Hematopoietic multipotent progenitor cell (in vitro differentiated cells): ENCODE data around the gene MOV10L1. TPM values are rescaled to one million over a fixed set of nuclear protein-coding genes. Genes with fewer than 3 reads are reported as not detected.

Source experiments
- DNase-seq, 3 donors: peaks; one replicate each; pipeline ENCODE4 v3.0.0-alpha.2; 2011 to 2015; ENCODE audit warnings: low read depth in 2 of 3, low spot score in 2 of 3
- total RNA-seq: library from RNA; depleted of rRNA; stranded (reverse); fragments of >200 nt; gene quantifications from one replicate; pipeline ENCODE4 v1.2.3, GENCODE V29; 2012

MOV10L1 gene
- total RNA-seq, 1 donor = 0.27 TPM

DNA sequence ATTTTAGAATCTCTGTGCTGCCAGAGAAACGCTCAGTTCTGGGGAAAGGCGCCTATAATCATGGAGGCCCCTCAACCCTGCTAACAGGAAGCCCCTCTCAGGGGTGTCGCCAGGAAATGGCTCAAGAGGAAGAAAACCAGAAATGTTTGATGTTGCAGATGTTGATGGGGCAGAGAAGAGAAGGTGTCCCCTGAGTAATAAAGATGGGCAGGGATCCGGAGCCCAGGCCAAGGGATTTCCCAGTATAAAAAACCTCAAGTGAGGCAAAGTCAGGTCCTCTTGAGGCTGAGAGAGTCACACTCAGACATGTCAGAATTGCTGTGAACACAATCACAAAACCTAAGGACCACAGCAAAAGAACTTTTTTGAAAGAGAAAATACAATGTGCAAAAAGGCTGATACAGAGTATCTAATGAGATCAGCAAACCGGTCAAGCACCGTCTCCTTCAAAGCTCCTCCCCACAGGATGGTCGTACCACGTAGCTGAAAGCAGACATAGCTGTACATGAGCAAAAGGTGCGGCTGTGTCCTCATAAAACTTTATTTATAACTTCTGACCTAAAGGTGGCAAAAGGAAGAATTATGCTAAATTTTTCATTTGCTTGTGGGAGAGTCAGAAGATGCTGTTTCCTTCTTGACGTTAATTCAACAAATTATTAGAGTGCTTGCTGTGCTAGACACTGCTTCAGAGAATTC is 12.2 kb downstream of the MOV10L1 start:
- no peak for DNase-seq

DNA sequence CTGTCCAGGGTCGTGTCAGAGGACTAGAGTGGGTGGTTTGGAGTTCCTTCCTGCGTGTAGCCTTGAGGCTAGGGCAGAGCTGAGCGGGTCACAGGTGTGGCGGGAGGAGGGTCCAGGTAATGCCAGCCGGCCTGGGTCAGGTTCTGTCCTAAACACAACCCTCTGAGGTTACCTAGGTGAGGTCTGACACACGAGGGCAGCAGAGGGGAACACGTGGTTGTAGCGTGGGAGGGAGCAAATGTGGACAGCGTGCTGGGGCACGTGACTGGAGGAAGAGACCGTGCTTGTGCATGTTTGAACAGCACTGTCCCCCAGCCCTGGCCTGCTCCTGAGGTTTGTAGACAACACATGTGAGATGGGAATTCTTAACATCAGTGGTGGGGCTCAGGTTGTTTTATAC is 13.1 kb downstream of the MOV10L1 start:
- DNase-seq = peak in 2 of 3 donors; percentile 35 to 42

DNA sequence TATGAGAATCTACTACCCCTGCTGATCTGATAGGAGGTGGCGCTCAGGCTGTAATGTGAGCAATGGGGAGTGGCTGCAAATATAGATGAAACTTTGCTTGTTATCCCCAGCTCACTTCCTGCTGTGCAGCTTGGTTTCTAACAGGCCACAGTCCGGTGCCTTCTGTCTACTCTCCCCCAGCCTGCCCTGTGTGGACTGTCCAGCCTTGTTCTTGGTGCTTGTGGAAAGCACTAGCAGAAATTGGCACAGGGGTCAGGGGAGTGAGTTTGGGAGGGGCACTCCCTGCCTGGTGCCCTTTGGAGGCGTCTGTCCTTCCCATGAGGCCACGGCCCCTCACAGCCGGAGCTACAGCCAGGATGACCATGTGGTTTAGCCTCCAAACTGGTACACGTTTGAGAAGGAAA is 14.3 kb downstream of the MOV10L1 start:
- no peak for DNase-seq

DNA sequence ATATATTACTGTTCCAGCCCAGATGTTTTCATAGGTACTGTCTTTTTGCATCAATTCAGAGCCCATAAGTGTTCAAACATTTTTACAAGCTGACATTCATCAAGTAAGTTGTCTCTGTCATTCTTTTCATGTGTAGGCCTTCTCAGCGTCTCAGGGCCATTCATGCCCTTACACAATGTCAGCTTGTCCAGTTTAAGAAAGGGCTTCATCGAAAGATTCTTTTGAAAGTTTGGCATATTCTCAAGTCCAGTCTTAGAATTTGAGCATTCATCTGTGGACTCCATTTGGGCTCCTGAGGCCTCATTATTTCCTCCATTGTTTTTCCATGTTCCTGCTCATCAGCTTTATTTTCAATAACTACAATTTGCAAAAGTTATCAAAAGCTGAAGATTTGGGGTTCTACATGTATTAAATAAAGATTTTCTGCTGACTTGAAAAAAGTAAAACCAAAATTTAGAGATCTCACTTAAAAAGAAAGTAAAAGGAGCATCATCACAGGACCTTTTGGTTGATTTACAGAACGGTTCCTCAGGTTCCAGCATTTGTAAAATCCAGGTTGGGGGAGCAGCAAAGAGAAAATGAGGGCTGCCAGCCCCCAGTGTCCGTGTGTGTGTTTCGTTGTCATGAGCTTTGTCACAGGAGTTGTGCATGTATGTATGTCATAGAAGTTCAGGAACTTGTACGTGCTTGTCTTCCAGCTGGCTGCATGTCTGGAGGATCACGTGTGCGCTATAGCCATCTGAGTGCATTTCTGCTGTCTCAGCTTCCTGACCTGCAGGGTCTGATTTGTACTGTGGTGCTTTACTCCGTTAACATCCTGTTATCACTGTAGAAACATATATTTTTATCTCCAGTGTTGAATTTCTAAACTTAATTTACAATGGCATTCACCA is 15.6 kb downstream of the MOV10L1 start:
- DNase-seq = peak in 2 of 3 donors; percentile 72 to 81

DNA sequence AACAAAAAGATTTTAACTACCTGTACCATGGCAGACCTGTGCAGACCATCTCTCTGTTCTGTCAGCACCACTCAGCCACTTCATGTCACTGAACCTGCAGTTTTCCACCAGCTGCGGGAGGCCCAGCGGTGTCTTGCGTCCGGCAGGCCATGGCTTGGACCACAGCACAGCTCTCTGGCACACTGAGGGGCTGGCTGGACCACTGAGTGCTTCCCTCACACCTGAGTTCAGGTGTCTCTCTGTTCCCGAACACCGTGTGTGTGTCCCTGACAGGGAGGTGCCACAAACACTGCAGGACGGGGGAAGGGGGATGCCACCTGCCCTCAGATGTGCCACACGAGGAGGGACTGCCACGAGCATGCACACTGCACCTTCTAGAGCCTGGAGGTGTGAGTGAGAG is 17.7 kb downstream of the MOV10L1 start:
- no peak for DNase-seq

DNA sequence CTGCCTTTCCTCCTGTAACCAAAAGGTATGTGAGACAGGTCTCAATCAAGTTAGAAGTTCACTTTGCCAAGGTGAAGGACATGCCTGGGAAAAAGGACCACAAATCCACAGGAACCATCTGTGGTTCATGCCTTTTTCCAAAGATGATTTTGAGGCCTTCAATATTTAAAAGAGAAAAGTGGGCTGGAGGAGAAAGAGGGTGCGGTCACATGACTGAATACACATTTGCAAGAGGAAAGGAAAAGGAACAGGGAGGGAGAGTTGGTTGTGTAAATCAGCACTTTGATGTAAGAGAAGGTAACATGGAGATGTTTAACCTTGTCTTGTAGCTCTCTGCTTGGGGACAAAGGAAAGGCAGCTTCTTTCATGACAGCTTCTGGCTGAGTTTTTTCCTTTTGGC is 21.2 kb downstream of the MOV10L1 start:
- no peak for DNase-seq

DNA sequence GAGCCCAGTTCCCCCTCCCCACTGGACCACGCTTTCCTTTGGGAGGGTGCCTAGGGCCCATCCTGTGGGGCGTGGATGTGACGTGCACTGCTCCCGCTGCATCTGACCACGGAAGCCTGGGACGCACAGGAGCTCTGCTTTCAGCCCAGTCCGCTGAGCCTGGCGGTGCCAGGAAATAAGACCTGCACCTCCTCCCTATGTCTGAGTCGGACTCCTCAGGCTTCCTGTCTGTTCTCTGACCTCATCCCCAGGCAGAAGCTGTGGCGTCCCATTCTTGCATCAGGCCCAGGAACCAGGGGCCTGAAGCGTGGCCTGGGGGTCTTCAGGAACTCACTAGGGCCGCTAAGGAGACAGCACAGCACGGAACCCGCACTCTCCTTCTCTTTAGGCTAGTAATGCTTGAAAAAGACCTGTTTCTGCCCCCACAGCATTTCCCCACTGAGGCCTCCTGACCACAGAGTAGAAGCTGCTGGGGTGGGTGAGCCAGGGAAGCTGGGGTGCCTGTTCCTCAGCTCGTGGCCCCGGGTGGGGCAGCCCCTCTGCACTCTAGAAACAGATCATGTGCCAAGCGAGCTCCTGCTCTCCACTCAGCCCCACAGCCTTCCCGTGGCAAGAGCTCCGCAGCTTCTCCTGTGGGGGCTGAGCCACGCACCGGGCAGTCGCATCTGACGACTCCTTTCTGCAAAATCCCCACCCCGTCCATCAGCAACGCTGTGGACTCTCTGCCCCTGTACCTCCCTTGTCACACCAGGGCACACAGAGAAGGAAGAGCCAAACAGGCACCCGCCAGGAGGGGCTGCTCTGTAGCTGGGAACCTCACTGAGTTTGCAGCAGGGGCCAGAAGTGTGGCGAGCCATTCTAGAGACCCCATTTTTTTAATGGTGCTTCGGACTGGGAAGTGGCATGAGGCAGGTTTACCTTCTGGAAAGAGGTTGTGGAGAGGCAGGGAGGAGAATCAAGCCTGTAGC is 22.6 kb downstream of the MOV10L1 start:
- DNase-seq = peak in 2 of 3 donors; percentile 73 to 79

DNA sequence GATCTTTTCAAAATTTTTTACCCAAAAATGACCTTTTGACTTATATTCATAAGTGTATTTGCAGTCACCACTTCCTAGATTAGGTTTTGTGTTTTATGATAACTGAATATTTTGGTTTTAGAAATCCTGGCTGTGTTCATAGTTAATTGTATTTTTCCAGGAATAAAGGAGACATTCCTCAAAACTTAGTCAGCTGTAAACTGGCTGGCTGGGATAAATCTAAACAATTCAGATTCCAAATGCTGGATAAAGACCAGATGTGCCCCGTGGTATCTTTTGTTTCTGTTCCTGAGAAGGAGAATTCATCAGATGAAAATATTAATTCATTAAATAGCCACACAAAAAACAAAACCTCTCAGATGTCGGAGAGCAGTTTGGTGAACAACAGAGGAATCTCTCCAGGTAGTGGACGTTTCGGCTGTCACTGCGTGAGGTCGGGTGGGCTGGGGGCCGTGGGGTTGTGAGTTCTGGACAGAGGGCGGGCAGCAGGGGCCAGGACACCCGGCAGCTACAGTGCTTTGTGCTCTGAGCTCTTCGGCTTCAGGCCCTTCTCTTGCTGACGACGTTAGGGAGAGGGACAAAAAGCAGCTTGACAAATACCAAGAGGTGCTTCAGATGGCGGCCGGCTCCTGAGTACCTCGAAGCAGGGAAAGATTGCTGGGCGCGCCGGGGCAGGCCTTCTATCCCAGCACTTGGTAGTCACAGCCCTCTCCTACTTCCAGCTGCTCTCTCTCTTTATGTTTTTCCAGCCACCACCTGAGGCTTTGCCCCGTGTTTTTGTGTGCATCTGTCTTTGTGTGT is 24.6 kb downstream of the MOV10L1 start:
- DNase-seq = no peak

DNA sequence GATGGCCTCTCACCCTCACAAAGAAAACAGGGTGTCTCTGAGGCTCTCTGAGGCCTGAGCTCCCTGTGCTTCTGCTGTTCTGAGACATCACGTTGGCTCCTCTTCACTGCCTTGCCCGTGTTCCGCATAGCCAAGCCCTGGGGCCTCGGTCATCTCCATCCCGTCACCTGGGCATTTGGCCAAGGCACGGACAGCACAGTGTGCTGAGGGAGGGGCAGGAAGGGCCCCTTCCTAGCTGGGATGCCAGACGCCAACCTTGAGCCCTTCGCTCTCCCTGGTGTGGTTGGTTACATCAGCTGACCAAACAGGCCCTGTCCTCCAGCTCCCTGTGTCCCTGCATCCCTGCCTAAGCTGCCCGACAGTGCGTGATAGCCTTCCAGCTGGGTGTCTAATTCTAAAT is 25.9 kb downstream of the MOV10L1 start:
- DNase-seq = no peak

DNA sequence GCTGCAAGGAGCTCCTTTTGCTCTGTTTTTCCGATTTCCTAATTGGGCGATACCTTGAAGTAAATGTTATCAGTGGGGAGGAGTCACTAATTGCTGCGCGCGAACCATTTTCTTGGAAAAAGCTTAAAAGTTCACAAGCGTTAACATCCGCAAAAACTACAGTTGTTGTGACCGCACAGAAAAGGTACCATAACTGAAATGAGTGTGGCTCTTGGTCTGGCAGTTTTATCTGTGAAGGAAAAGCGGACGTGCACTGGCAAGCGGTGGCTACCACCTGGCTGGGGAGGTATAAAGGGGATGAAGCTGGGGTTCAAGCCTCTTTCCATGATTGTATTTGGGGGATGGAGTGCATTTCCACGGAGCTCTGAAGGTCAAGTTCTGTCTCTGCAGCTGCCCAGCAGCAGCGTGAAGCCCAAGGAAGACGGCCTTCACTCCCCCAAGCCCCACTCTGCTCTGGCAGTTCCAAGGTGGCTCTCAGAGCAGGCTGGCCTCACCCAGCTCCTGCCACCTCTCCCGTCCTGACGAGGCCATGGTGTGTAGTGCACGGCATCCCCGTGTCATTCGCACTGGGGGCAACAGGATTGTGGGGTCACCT is 27.5 kb downstream of the MOV10L1 start:
- no peak for DNase-seq

DNA sequence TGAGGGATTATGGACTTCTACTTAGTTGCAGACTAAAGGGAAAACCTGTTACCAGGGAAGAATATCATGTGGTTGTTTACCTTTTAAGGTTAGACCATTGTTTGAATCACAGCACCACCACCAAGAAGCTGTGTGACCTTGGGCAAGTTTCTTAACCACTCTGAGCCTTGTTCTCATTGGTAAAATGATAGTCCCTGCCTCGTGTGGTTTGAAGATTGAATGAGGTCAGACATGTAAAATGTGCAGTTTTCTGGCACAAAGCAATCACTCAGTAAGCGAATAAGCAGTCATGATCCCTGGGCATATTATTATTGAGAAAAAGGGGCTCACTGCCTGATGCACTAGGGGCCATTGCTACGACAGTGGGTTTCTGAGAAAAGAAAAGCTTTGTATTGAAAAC is 28.3 kb downstream of the MOV10L1 start:
- no peak for DNase-seq

DNA sequence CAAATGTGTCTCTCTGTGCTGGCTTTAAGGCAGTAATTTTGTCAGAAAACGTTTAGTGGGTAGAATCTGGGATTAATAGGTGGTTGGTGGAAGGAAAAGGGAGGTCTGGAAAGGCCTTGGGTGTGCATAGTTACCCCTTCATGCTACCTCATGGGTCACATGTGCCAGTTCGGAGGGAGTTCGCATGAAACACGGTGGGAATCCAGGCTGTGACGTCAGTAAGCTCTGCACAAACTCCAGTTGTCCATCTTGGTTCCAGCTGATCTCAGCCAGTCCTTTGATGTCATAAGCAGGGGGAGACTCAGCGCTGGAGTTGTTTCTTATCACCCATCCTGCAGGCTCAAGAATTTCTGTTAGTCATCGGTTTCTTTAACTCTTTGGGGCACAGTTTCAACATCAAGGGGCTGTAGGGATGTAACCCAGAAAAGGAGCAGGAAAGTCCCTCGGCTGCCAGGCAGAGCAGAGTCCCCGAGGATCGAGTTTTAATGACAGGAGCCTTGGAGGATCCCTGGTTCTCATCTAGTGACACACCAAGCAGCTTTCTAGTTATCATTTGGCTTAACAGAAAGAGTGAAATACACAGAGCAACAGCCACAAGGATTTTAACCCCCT is 28.9 kb downstream of the MOV10L1 start:
- peak in 2 of 3 donors; percentile 73 to 82 for DNase-seq

DNA sequence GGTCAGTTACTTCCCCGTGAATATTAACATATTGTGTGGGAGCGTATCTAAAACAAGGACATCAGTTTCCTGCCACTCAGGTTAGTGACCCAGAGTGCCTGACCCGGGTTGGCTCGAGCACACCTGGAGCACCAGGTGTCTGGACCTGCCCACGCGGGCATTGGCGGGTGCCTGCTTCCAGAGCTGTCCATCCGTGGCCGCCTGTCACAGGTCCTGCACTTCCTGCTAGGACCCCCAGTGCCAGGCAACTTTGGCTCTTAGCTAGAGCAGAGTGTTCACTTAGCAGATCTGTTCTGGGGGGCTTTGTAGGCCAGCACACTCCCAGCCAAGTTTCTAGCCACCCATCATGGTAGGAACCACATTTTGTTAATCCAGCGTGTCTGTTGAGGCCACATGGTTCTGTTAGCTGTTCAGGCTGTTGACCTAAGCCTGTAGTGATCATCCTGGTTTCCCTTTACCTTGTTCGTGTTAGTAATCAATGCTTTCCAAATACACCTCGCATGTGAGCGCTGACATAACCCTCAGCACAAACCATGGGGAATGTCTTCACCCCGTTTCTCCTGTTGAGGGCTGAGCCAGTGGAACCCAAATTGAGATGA is 29.5 kb downstream of the MOV10L1 start:
- DNase-seq = no peak

DNA sequence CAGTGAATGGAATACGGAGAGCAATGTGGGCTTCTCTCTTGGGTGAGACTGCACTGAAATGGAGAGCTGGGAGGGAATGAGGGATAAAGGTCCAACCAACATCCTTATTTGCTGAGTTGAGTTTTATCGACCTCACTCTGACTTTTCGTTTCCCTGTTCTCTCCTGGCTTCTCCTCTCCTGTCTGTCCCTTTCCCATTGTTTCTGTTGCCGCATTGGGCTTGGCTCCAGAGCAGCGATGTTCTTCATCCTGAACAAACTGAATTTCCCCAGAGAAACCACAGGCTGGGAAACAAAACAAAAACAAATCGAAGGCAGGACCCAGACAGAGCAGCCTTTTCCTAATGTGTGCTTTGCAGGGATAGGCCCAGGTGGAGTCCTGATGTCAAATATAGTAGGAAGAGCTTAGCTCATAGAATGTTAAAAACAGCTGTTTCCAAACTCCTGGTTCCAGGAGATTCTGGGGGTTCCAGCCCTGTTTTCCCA is 30.0 kb downstream of the MOV10L1 start:
- no peak for DNase-seq

DNA sequence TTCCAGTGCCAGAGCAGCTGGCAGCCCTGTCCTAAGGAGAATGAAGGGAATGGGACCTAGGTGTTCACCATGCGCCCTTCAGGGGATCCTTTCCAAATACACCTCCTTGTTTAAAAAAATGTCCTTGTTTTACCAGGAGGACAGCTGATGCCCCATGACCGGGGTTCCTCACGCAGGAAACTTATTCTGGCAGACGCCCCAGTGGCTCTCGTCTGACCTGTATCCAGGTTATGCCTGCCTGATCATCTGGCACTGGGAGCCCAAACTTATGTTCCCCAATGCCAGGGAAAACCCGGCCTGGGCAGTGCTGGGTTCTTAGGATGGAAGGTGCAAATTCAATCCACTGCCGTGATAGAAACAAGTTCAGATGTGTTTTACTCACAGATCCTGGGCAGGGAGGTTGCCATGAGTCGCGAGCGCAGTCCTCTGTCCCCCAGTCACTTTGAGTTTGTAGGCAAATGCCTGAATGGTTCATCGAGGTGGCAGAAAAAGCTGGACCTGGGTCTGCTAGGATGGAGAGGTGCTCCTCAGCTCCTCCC is 31.5 kb downstream of the MOV10L1 start:
- DNase-seq = no peak

DNA sequence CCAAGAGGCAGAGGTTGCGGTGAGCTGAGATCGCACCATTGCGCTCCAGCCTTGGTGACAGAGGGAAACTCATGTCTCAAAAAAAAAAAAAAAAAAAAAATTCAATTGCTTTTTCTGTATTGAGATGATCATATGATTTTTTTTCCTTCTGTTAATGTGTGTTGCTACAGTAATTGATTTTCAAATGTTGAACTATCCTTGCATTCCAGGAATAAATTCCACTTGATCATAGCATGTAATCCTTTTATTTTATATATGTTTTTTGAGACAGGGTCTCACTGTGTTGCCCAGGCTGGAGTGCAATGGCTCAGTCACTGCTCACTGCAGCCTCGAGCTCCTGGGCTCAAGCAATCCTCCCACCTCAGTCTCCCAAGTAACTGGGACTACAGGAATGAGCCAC is 33.3 kb downstream of the MOV10L1 start:
- no peak for DNase-seq

DNA sequence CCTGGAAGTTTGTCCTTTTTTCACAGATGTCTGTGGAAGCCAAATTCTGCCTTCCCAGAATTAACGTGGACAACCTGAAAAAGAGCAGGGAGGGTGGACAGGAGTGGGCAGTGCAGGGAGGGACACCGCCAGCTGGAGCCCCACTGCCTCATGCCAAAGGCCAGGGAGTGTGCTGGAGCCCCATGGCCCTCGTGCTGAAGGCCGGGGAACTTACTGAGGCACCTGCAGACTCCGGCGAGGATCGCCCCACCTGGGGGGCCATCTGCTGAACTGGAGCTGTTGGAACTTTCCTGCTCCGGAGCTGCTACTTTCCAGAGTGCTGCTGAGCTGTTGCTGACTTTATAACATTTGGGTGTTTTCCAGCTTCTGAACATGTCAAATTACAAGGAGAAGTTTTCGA is 35.2 kb downstream of the MOV10L1 start:
- no peak for DNase-seq

DNA sequence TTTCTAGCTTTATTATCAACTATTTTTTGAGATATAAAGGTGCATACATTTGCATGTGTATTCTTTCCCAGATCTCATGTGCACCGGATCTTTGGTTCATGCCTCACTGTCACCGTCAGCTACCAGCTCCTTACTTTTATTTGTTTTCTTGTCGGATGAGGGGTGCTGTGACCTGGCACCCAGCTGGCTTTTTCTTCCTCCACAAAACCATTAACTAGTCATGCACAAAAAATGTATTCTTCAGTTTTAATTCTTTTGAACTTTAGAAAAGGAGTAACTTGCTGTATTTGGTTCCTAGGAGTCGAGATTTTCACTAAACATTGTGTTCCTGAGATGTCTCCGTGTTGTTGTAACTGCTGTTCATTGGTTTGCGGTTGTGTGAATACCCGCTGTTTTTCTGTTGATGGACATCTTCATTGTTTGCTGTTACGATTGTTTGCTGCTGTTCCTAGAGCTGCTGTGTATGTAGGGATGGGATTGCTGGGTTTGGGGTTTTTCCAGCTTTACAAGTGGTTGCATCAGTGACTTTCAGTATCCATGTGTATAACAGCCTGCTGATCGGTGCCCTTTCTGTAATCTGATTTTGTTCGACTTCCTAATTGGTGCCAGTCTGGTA is 39.4 kb downstream of the MOV10L1 start:
- DNase-seq = no peak
